Measurements from ENCODE around the gene KIF16B. TPM values are rescaled to one million over a fixed set of nuclear protein-coding genes. Genes with fewer than 3 reads are reported as not detected.

Gene KIF16B
- total and polyA plus RNA-seq, 9 of the 15 experiments (the other 6 are each of a cell fraction or from before 2014, with no cell fraction given), result 1.00 to 10.6 (median 8.5) TPM

- DNase-seq (ENCODE audit: extremely low read depth in 1 of 4, low spot score in 3 of 4) (no peak), FAIRE-seq (no peak), ATAC-seq (no peak)
- Histone ChIP-seq H3K27me3 (ENCODE audit: control insufficient read depth in 2 of 2, insufficient read depth in 2 of 2, low read length in 2 of 2) (no peaks in the 10 kb centered on the region), H3K9me1 (ENCODE audit: control insufficient read depth, insufficient read depth, low read length) (no peaks in the 10 kb centered on the region), H3K27ac (ENCODE audit: extremely low read depth, low read depth, low read length) (no peak overlapping the region), H3K36me3 (ENCODE audit: control insufficient read depth, insufficient read depth, low read length) (no peaks in the 10 kb centered on the region), H4K20me1 (replicated peaks; ENCODE audit: control insufficient read depth, insufficient read depth, low read length) (no peaks in the 10 kb centered on the region), H3K4me1 (replicated peaks in 1 of 2; ENCODE audit: control insufficient read depth in 2 of 2, insufficient read depth in 2 of 2, low read length in 2 of 2) (peaks cover 0 to 3% of the 10 kb centered on the region in 2 experiments; a peak in 1 of 5 replicates), H3K9ac (ENCODE audit: insufficient read depth in 1 of 2, low read depth in 2 of 2, low read length in 2 of 2) (no peak overlapping the region), H3K4me3 (no peak overlapping the region), H3K79me2 (ENCODE audit: control insufficient read depth, insufficient read depth, low read length) (no peaks in the 10 kb centered on the region), H3K4me2 (ENCODE audit: insufficient read depth, low read length) (no peak overlapping the region), H2AFZ (ENCODE audit: low read depth, low read length) (no peak overlapping the region), H3K9me3 (replicated peaks; ENCODE audit: control insufficient read depth, insufficient read depth, low read depth, low read length) (no peaks in the 10 kb centered on the region)
- in situ Hi-C loops (cut with MboI), result no loop called here
- ChIA-PET POLR2A (no interaction called here), CTCF (ENCODE audit: low intra/inter-chr PET ratio) (no interaction called here)
- BruUV-seq (replicated peaks), result no TSS peak
- TF ChIP-seq CHD1 (IDR thresholded peaks at IDR 0.05; ENCODE audit: low read length) (no peak), ESRRB (CRISPR knock-in tag; IDR thresholded peaks at IDR 0.05; ENCODE audit: borderline replicate concordance) (no peak), HDGF (IDR thresholded peaks at IDR 0.05) (no peak), EGR1 (conservative IDR thresholded peaks at IDR 0.05) (no peak), SMAD1 (IDR thresholded peaks at IDR 0.05; ENCODE audit: low read depth, low read length, partially characterized antibody) (no peak)
- intact Hi-C loops (cut with micrococcal nuclease), result no loop called here
- WGBS (ENCODE audit: insufficient coverage, low coverage, missing lambda C conversion rate), result 20% methylated on average over 2 of the region's 5 CpGs
These were observed 289.3 kb downstream of the KIF16B start for GRCh38 chr20:16283978-16284377.

GRCh38 chr20:16283307-16283706 lies 289.9 kb downstream of the KIF16B start:
- Histone ChIP-seq H3K27ac (ENCODE audit: extremely low read depth, low read depth, low read length) (no peak overlapping the region), H3K79me2 (ENCODE audit: control insufficient read depth, insufficient read depth, low read length) (no peaks in the 10 kb centered on the region), H3K9me3 (replicated peaks; ENCODE audit: control insufficient read depth, insufficient read depth, low read depth, low read length) (no peaks in the 10 kb centered on the region), H3K4me2 (ENCODE audit: insufficient read depth, low read length) (no peak overlapping the region), H3K27me3 (ENCODE audit: control insufficient read depth in 2 of 2, insufficient read depth in 2 of 2, low read length in 2 of 2) (no peaks in the 10 kb centered on the region), H4K20me1 (replicated peaks; ENCODE audit: control insufficient read depth, insufficient read depth, low read length) (no peaks in the 10 kb centered on the region), H3K9me1 (ENCODE audit: control insufficient read depth, insufficient read depth, low read length) (no peaks in the 10 kb centered on the region), H3K4me1 (replicated peaks in 1 of 2; ENCODE audit: control insufficient read depth in 2 of 2, insufficient read depth in 2 of 2, low read length in 2 of 2) (peaks cover 0 to 3% of the 10 kb centered on the region in 2 experiments; a peak in 1 of 5 replicates), H3K9ac (ENCODE audit: insufficient read depth in 1 of 2, low read depth in 2 of 2, low read length in 2 of 2) (no peak overlapping the region), H3K36me3 (ENCODE audit: control insufficient read depth, insufficient read depth, low read length) (no peaks in the 10 kb centered on the region), H2AFZ (ENCODE audit: low read depth, low read length) (no peak overlapping the region), H3K4me3 (no peak overlapping the region)
- no peak for ATAC-seq
- DNase-seq (ENCODE audit: extremely low read depth in 1 of 4, low spot score in 3 of 4), result no peak
- no peak for FAIRE-seq
- POLR2A ChIA-PET, result interaction anchor here (0.7 kb wide), 1 partner anchor 16 kb away, joined by 3 read pairs; no protein-coding TSS in a partner anchor
- intact Hi-C loops (cut with micrococcal nuclease) (no loop called here), in situ Hi-C loops (cut with MboI) (no loop called here)
- CTCF ChIA-PET (ENCODE audit: low intra/inter-chr PET ratio), result no interaction called here
- WGBS (ENCODE audit: insufficient coverage, low coverage, missing lambda C conversion rate), result 53% methylated on average over 6 of the region's 6 CpGs
- no TSS peak for BruUV-seq (replicated peaks)
- TF ChIP-seq THAP7 (CRISPR knock-in tag; IDR thresholded peaks at IDR 0.05), result no peak
- TF ChIP-seq ZNF583 (CRISPR knock-in tag; IDR thresholded peaks at IDR 0.05), result no peak
- no peak for TF ChIP-seq GATAD2A (IDR thresholded peaks at IDR 0.05)
- TF ChIP-seq TCF7 (IDR thresholded peaks at IDR 0.05; ENCODE audit: borderline replicate concordance), result no peak
- no peak for TF ChIP-seq CUX1 (CRISPR knock-in tag; IDR thresholded peaks at IDR 0.05)
- TF ChIP-seq IFI16 (CRISPR knock-in tag; IDR thresholded peaks at IDR 0.05), result no peak
- no peak for TF ChIP-seq YBX1 (IDR thresholded peaks at IDR 0.05)
- no peak for TF ChIP-seq ZC3H4 (CRISPR knock-in tag; IDR thresholded peaks at IDR 0.05; ENCODE audit: borderline replicate concordance)
